HG03196 (cell line): ENCODE measurements around the gene DNM3.

Experiments used
- ATAC-seq: cut with Tn5 transposase; IDR thresholded peaks from one replicate; pipeline ENCODE4 v1.9.1; 2021; ENCODE audit not compliant: unreplicated experiment

The DNM3 gene

GRCh38 chr1:172135076-172135672 lies 293.9 kb downstream of the DNM3 start:
- no peak for ATAC-seq

- ATAC-seq, result no peak
Observed at GRCh38 chr1:172135978-172136610, 294.8 kb downstream of the DNM3 start.

- ATAC-seq, result no peak
Observed at GRCh38 chr1:172136925-172137324, 295.6 kb downstream of the DNM3 start.

GRCh38 chr1:172137703-172138454 lies 296.6 kb downstream of the DNM3 start:
- no peak for ATAC-seq

GRCh38 chr1:172138634-172139033 lies 297.3 kb downstream of the DNM3 start:
- no peak for ATAC-seq

GRCh38 chr1:172139196-172139595 lies 297.9 kb downstream of the DNM3 start:
- no peak for ATAC-seq

GRCh38 chr1:172140072-172140471 lies 298.8 kb downstream of the DNM3 start:
- ATAC-seq, result no peak

- ATAC-seq, result no peak
Observed at GRCh38 chr1:172140591-172140990, 299.3 kb downstream of the DNM3 start.

GRCh38 chr1:172141341-172141881 lies 300.1 kb downstream of the DNM3 start:
- ATAC-seq, result no peak

GRCh38 chr1:172142324-172142723 lies 301.0 kb downstream of the DNM3 start:
- ATAC-seq, result no peak

- no peak for ATAC-seq
Observed at GRCh38 chr1:172143384-172144055, 302.2 kb downstream of the DNM3 start.

GRCh38 chr1:172144445-172145061 lies 303.3 kb downstream of the DNM3 start:
- no peak for ATAC-seq

GRCh38 chr1:172145231-172145651 lies 303.9 kb downstream of the DNM3 start:
- no peak for ATAC-seq

- ATAC-seq, result no peak
Observed at GRCh38 chr1:172145656-172146055, 304.4 kb downstream of the DNM3 start.

- ATAC-seq, result no peak
Observed at GRCh38 chr1:172146141-172146850, 305.0 kb downstream of the DNM3 start.

GRCh38 chr1:172147541-172147940 lies 306.2 kb downstream of the DNM3 start:
- no peak for ATAC-seq

- ATAC-seq, result no peak
Observed at GRCh38 chr1:172148213-172148612, 306.9 kb downstream of the DNM3 start.

GRCh38 chr1:172148707-172149106 lies 307.4 kb downstream of the DNM3 start:
- ATAC-seq, result no peak

- no peak for ATAC-seq
Observed at GRCh38 chr1:172149346-172149745, 308.0 kb downstream of the DNM3 start.

- peak; percentile 88 for ATAC-seq
Observed at GRCh38 chr1:172154551-172154950, 313.3 kb downstream of the DNM3 start.
